WTC11 (cell line): ENCODE data around the gene SSH2. TPM values are rescaled to one million over a fixed set of nuclear protein-coding genes. Genes with fewer than 3 reads are reported as not detected.

Source experiments
- ATAC-seq: fragments of 200-7000 bp; cut with Tn5 transposase; 2 replicates; pipeline ENCODE4 v1.10.0; 2021; ENCODE audit warnings: mild to moderate bottlenecking, moderate library complexity
- CTCF ChIA-PET: fragments of 300-600 bp; sonication (Branson Sonifier 250); formaldehyde crosslinking; loops from one replicate; lab custom pipeline; 2021; ENCODE audit warnings: antibody characterized with exemption; lab: Charles Lee
- POLR2A ChIA-PET: fragments of 350-600 bp; sonication (Branson Sonifier 250); formaldehyde crosslinking; loops from one replicate; lab custom pipeline; 2021; ENCODE audit warnings: antibody characterized with exemption; lab: Charles Lee
- DNase-seq: peaks from one replicate; pipeline ENCODE4 v3.0.0; 2021; ENCODE audit warnings: low spot score
- H3K27ac Mint-ChIP-seq: 2 replicates; pipeline ENCODE4 v1.8.0; 2021; ENCODE audit warnings: mixed read lengths
- H3K27me3 Mint-ChIP-seq: 2 replicates; pipeline ENCODE4 v1.8.0; 2021; ENCODE audit warnings: low read depth, mild to moderate bottlenecking, moderate library complexity, mixed read lengths
- H3K36me3 Mint-ChIP-seq: 2 replicates; pipeline ENCODE4 v1.8.0; 2021; ENCODE audit warnings: mixed read lengths
- H3K4me1 Mint-ChIP-seq: 2 replicates; pipeline ENCODE4 v1.8.0; 2022; ENCODE audit warnings: mixed read lengths
- H3K4me3 Mint-ChIP-seq: 2 replicates; pipeline ENCODE4 v1.8.0; 2021; ENCODE audit warnings: mild to moderate bottlenecking, moderate library complexity, mixed read lengths
- H3K9me3 Mint-ChIP-seq: 2 replicates; pipeline ENCODE4 v1.8.0; 2021; ENCODE audit warnings: mixed read lengths
- AR ChIP-seq: fragments of 250-450 bp; sonication (Bioruptor Pico); IDR thresholded peaks from 2 replicates; pipeline ENCODE4 v1.9.0; 2021; ENCODE audit warnings: mild to moderate bottlenecking
- ATF1 ChIP-seq: sonication (generic); formaldehyde crosslinking; IDR thresholded peaks from 2 replicates; pipeline ENCODE4 v1.8.1; 2023; ENCODE audit warnings: mild to moderate bottlenecking, moderate library complexity, missing genetic modification reagents
- ATF3 ChIP-seq: sonication (generic); formaldehyde crosslinking; conservative IDR thresholded peaks from 2 replicates; pipeline ENCODE4 v1.8.1; 2022; ENCODE audit warnings: mild to moderate bottlenecking, missing genetic modification reagents
- CTCF ChIP-seq: fragments of 200-600 bp; IDR thresholded peaks from 2 replicates; pipeline ENCODE4 v1.8.0; 2022; ENCODE audit warnings: antibody characterized with exemption
- EMX1 ChIP-seq: fragments of 250-450 bp; sonication (Bioruptor Pico); IDR thresholded peaks from 2 replicates; pipeline ENCODE4 v1.8.0; 2021; ENCODE audit warnings: mild to moderate bottlenecking
- FOXP1 ChIP-seq: sonication (generic); formaldehyde crosslinking; IDR thresholded peaks from 2 replicates; pipeline ENCODE4 v1.8.0; 2022; ENCODE audit warnings: missing genetic modification reagents, mild to moderate bottlenecking, moderate library complexity, borderline replicate concordance
- GTF2I ChIP-seq: fragments of 250-450 bp; sonication (Bioruptor Pico); conservative IDR thresholded peaks from 2 replicates; pipeline ENCODE4 v1.4.0; 2021; ENCODE audit warnings: mild to moderate bottlenecking
- MXD4 ChIP-seq: fragments of 250-450 bp; sonication (Bioruptor Pico); IDR thresholded peaks from 2 replicates; pipeline ENCODE4 v1.8.0; 2021; ENCODE audit warnings: mild to moderate bottlenecking, moderate library complexity, borderline replicate concordance
- NFATC4 ChIP-seq: fragments of 250-450 bp; sonication (Bioruptor Pico); IDR thresholded peaks from 2 replicates; pipeline ENCODE4 v1.9.0; 2021; ENCODE audit warnings: mild to moderate bottlenecking
- RELA ChIP-seq: sonication (generic); formaldehyde crosslinking; IDR thresholded peaks from 2 replicates; pipeline ENCODE4 v1.8.1; 2022; ENCODE audit warnings: missing genetic modification reagents, mild to moderate bottlenecking, borderline replicate concordance
- SP1 ChIP-seq: sonication (generic); formaldehyde crosslinking; conservative IDR thresholded peaks from 2 replicates; pipeline ENCODE4 v1.8.1; 2022; ENCODE audit warnings: missing genetic modification reagents
- STAT6 ChIP-seq: sonication (generic); formaldehyde crosslinking; conservative IDR thresholded peaks from 2 replicates; pipeline ENCODE4 v1.8.1; 2023; ENCODE audit warnings: mild to moderate bottlenecking, low read depth, missing genetic modification reagents, moderate library complexity
- TCF7 ChIP-seq: sonication (generic); formaldehyde crosslinking; IDR thresholded peaks from 2 replicates; pipeline ENCODE4 v1.8.0; 2022; ENCODE audit warnings: mild to moderate bottlenecking, low read depth, missing genetic modification reagents, moderate library complexity
- TEAD1 ChIP-seq: sonication (generic); formaldehyde crosslinking; IDR thresholded peaks from 2 replicates; pipeline ENCODE4 v1.8.0; 2022; ENCODE audit warnings: mild to moderate bottlenecking, missing genetic modification reagents
- USF1 ChIP-seq: sonication (generic); formaldehyde crosslinking; IDR thresholded peaks from 2 replicates; pipeline ENCODE4 v1.8.0; 2022; ENCODE audit warnings: mild to moderate bottlenecking, missing genetic modification reagents
- ZNF219 ChIP-seq: sonication (generic); formaldehyde crosslinking; IDR thresholded peaks from 2 replicates; pipeline ENCODE4 v1.8.0; 2023; ENCODE audit warnings: missing genetic modification reagents, mild to moderate bottlenecking, borderline replicate concordance
- ZNF232 ChIP-seq: sonication (generic); formaldehyde crosslinking; IDR thresholded peaks from 2 replicates; pipeline ENCODE4 v1.8.0; 2022; ENCODE audit warnings: mild to moderate bottlenecking, missing genetic modification reagents
- ZNF512 ChIP-seq: sonication (generic); formaldehyde crosslinking; IDR thresholded peaks from 2 replicates; pipeline ENCODE4 v1.8.1; 2022; ENCODE audit warnings: missing genetic modification reagents, borderline replicate concordance
- total RNA-seq: library from RNA; stranded (reverse); gene quantifications from 3 replicates; pipeline ENCODE4 v1.2.3, GENCODE V29; 2021
- TF ChIP-seq, protein P1 (sequence below): sonication (generic); formaldehyde crosslinking; IDR thresholded peaks from 2 replicates; pipeline ENCODE4 v1.8.1; 2023; ENCODE audit warnings: mild to moderate bottlenecking, missing genetic modification reagents, moderate library complexity
- TF ChIP-seq, protein P2 (sequence below): sonication (generic); formaldehyde crosslinking; IDR thresholded peaks from 2 replicates; pipeline ENCODE4 v1.8.0; 2022; ENCODE audit warnings: mild to moderate bottlenecking, missing genetic modification reagents

The SSH2 gene
- total RNA-seq, 1 experiment from 2014 or later: 14.3 TPM

GRCh38 chr17:29906969-29907368, 23.1 kb downstream of the SSH2 start:
- peaks cover 16% of the 10 kb centered on the region for H3K36me3 Mint-ChIP-seq
- POLR2A ChIA-PET: interaction anchor here (0.6 kb wide), 1 partner anchor 56 kb away, joined by 3 read pairs; no protein-coding TSS in a partner anchor
- no peak overlapping the region for H3K4me3 Mint-ChIP-seq
- no peaks in the 10 kb centered on the region; the same call in 1 of the 2 replicates for H3K27me3 Mint-ChIP-seq
- CTCF ChIA-PET: no interaction called here
- H3K4me1 Mint-ChIP-seq: peaks cover 3% of the 10 kb centered on the region
- DNase-seq: no peak
- no peak for TF ChIP-seq FOXP1 (CRISPR knock-in tag)
- TF ChIP-seq NFATC4 (CRISPR knock-in tag): no peak
- TF ChIP-seq ATF3 (CRISPR knock-in tag): no peak
- no peak for TF ChIP-seq GTF2I (CRISPR knock-in tag)
- TF ChIP-seq ZNF219 (CRISPR knock-in tag): no peak
- TF ChIP-seq AR (CRISPR knock-in tag): no peak
- no peak for TF ChIP-seq SP1 (CRISPR knock-in tag)
- no peak for ATAC-seq
- H3K9me3 Mint-ChIP-seq: peaks cover 26% of the 10 kb centered on the region
- H3K27ac Mint-ChIP-seq: no peak overlapping the region

DNA sequence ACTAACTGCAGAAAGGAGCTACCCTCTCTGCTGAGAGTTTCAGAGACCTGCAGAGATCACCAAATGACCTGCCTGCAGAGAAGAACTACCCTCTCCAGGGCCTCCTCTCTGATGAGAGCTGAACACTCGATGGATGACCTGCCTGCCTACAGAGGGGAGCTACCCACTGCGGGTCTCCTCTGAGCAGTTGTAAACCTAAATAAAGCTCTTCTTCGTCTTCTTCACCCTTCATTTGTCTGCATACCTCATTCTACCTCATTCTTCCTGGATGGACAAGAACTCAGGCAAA, 24.2 kb downstream of the SSH2 start:
- Mint-ChIP-seq H3K27ac (no peak overlapping the region), H3K36me3 (peaks cover 16% of the 10 kb centered on the region), H3K4me1 (peaks cover 3% of the 10 kb centered on the region), H3K9me3 (peaks cover 26% of the 10 kb centered on the region), H3K27me3 (no peaks in the 10 kb centered on the region; the same call in 1 of the 2 replicates), H3K4me3 (no peak overlapping the region)
- POLR2A ChIA-PET: no interaction called here
- DNase-seq: no peak
- TF ChIP-seq EMX1 (CRISPR knock-in tag) (no peak), ATF1 (no peak)
- TF ChIP-seq, protein P1, sequence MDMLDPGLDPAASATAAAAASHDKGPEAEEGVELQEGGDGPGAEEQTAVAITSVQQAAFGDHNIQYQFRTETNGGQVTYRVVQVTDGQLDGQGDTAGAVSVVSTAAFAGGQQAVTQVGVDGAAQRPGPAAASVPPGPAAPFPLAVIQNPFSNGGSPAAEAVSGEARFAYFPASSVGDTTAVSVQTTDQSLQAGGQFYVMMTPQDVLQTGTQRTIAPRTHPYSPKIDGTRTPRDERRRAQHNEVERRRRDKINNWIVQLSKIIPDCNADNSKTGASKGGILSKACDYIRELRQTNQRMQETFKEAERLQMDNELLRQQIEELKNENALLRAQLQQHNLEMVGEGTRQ (CRISPR knock-in tag): no peak
- no peak for ATAC-seq
- CTCF ChIA-PET: no interaction called here

- ChIA-PET CTCF (no interaction called here), POLR2A (no interaction called here)
- Mint-ChIP-seq H3K4me3 (no peak overlapping the region), H3K9me3 (peaks cover 26% of the 10 kb centered on the region), H3K27ac (no peak overlapping the region), H3K27me3 (no peaks in the 10 kb centered on the region; the same call in 1 of the 2 replicates), H3K36me3 (peaks cover 16% of the 10 kb centered on the region), H3K4me1 (peaks cover 3% of the 10 kb centered on the region)
- ATAC-seq (no peak; the same call in 1 of the 2 replicates), DNase-seq (no peak)
- no peak for TF ChIP-seq TCF7 (CRISPR knock-in tag)
- TF ChIP-seq, protein P2, sequence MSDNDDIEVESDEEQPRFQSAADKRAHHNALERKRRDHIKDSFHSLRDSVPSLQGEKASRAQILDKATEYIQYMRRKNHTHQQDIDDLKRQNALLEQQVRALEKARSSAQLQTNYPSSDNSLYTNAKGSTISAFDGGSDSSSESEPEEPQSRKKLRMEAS (CRISPR knock-in tag): no peak
- TF ChIP-seq TEAD1 (CRISPR knock-in tag): no peak
- TF ChIP-seq USF1: no peak
- no peak for TF ChIP-seq STAT6 (CRISPR knock-in tag)
- no peak for TF ChIP-seq ZNF232
- no peak for TF ChIP-seq MXD4
- no peak for TF ChIP-seq ZNF512
- no peak for TF ChIP-seq RELA (CRISPR knock-in tag)
- TF ChIP-seq CTCF: no peak
- TF ChIP-seq ZNF219 (CRISPR knock-in tag): no peak
- TF ChIP-seq SP1 (CRISPR knock-in tag): no peak
Measured at GRCh38 chr17:29905086-29905878, 24.7 kb downstream of the SSH2 start.
